ENCODE data around the gene RAP1GAP. TPM values are rescaled to one million over a fixed set of nuclear protein-coding genes. Genes with fewer than 3 reads are reported as not detected.

The RAP1GAP gene
- total RNA-seq, 1 experiment from 2014 or later, result 13.4 TPM

- BruUV-seq (replicated peaks), result no TSS peak
- TF ChIP-seq SP1 (IDR thresholded peaks at IDR 0.05; ENCODE audit: low read depth), result no peak
- TF ChIP-seq ATF3 (IDR thresholded peaks at IDR 0.05), result no peak
- TF ChIP-seq EZH2phosphoT487 (IDR thresholded peaks at IDR 0.05; ENCODE audit: borderline replicate concordance), result no peak
- TF ChIP-seq CEBPB (IDR thresholded peaks at IDR 0.05; ENCODE audit: low read depth), result no peak
- ChIA-PET RAD21 (ENCODE audit: low non-redundant PET in 1 of 2, low total read pairs in 2 of 2, uncharacterized antibody in 2 of 2, unreplicated experiment in 2 of 2) (no interaction called here), CTCF (no interaction called here), POLR2A (no interaction called here)
- Histone ChIP-seq H4K20me1 (ENCODE audit: insufficient read depth) (no peaks in the 10 kb centered on the region), H3K27ac (ENCODE audit: low read depth, low read length) (no peak overlapping the region), H3K9me2 (ENCODE audit: insufficient read depth) (no peaks in the 10 kb centered on the region), H3K36me3 (ENCODE audit: control insufficient read depth in 1 of 2, insufficient read depth in 2 of 2, low read length in 2 of 2) (no peaks in the 10 kb centered on the region), H3K79me2 (ENCODE audit: insufficient read depth, low read length) (no peaks in the 10 kb centered on the region), H3K4me3 (replicated peaks in 1 of 2; ENCODE audit: low read depth in 1 of 2, low read length in 2 of 2) (no peak overlapping the region), H3K4me1 (ENCODE audit: control insufficient read depth in 1 of 2, insufficient read depth in 2 of 2, low read length in 2 of 2) (peaks cover 6 to 17% of the 10 kb centered on the region in 2 experiments; a peak in 3 of 4 replicates), H3K9ac (ENCODE audit: low read length) (no peak overlapping the region), H3K9me3 (ENCODE audit: control insufficient read depth in 1 of 2, insufficient read depth in 1 of 2, low read depth in 1 of 2, low read length in 2 of 2) (no peaks in the 10 kb centered on the region), H3K4me2 (ENCODE audit: low read length) (no peak overlapping the region), H2AFZ (ENCODE audit: low read depth, low read length, poor library complexity, severe bottlenecking) (no peak overlapping the region), H3K27me3 (ENCODE audit: insufficient read depth, low read length) (no peaks in the 10 kb centered on the region)
- no peak for DNase-seq (ENCODE audit: low read depth, low spot score)
- intact Hi-C loops (cut with micrococcal nuclease), result no loop called here
- no peak for ATAC-seq
Observed at GRCh38 chr1:21603177-21604138, 65.7 kb downstream of the RAP1GAP start.

- Histone ChIP-seq H3K79me2 (ENCODE audit: insufficient read depth, low read length) (no peaks in the 10 kb centered on the region), H3K4me3 (replicated peaks in 1 of 2; ENCODE audit: low read depth in 1 of 2, low read length in 2 of 2) (no peak overlapping the region), H4K20me1 (ENCODE audit: insufficient read depth) (no peaks in the 10 kb centered on the region), H3K4me1 (ENCODE audit: control insufficient read depth in 1 of 2, insufficient read depth in 2 of 2, low read length in 2 of 2) (no peaks in the 10 kb centered on the region), H3K9me3 (ENCODE audit: control insufficient read depth in 1 of 2, insufficient read depth in 1 of 2, low read depth in 1 of 2, low read length in 2 of 2) (no peaks in the 10 kb centered on the region), H3K27me3 (ENCODE audit: insufficient read depth, low read length) (no peaks in the 10 kb centered on the region), H3K4me2 (ENCODE audit: low read length) (no peak overlapping the region), H3K9me2 (ENCODE audit: insufficient read depth) (no peaks in the 10 kb centered on the region), H3K9ac (ENCODE audit: low read length) (no peak overlapping the region), H3K36me3 (ENCODE audit: control insufficient read depth in 1 of 2, insufficient read depth in 2 of 2, low read length in 2 of 2) (no peaks in the 10 kb centered on the region), H3K27ac (ENCODE audit: low read depth, low read length) (no peak overlapping the region), H2AFZ (ENCODE audit: low read depth, low read length, poor library complexity, severe bottlenecking) (no peak overlapping the region)
- ChIA-PET RAD21 (ENCODE audit: low non-redundant PET in 1 of 2, low total read pairs in 2 of 2, uncharacterized antibody in 2 of 2, unreplicated experiment in 2 of 2) (no interaction called here), CTCF (no interaction called here), POLR2A (interaction anchor here (0.9 kb wide), 1 partner anchor 9 kb away, joined by 3 read pairs; no protein-coding TSS in a partner anchor)
- ATAC-seq (no peak), DNase-seq (ENCODE audit: low read depth, low spot score) (no peak)
- no TSS peak for BruUV-seq (replicated peaks)
- intact Hi-C loops (cut with micrococcal nuclease), result no loop called here
- TF ChIP-seq FOSL1 (IDR thresholded peaks at IDR 0.05; ENCODE audit: low read depth), result no peak
- no peak for TF ChIP-seq EZH2 (IDR thresholded peaks at IDR 0.05)
- no peak for TF ChIP-seq CBX3 (IDR thresholded peaks at IDR 0.05; ENCODE audit: low read depth)
- TF ChIP-seq ZFX (IDR thresholded peaks at IDR 0.05), result no peak
- no peak for TF ChIP-seq TCF7L2 (IDR thresholded peaks at IDR 0.05; ENCODE audit: borderline replicate concordance, extremely low read depth, insufficient read depth, insufficient read length)
- no peak for TF ChIP-seq JUND (IDR thresholded peaks at IDR 0.05)
- no peak for TF ChIP-seq ZNF274 (IDR thresholded peaks at IDR 0.05; ENCODE audit: low read depth, low read length)
- no peak for TF ChIP-seq EGR1 (IDR thresholded peaks at IDR 0.05; ENCODE audit: low read depth)
- TF ChIP-seq POLR2AphosphoS5 (IDR thresholded peaks at IDR 0.05; ENCODE audit: low read depth, low read length), result no peak
- no peak for TF ChIP-seq SIN3A (IDR thresholded peaks at IDR 0.05; ENCODE audit: low read depth)
Observed at GRCh38 chr1:21601278-21602048, 67.7 kb downstream of the RAP1GAP start.

Measured in HCT116 (cell line).